ENCODE results near the gene BBS7. TPM values are rescaled to one million over a fixed set of nuclear protein-coding genes. Genes with fewer than 3 reads are reported as not detected.

The BBS7 gene
- total and polyA plus RNA-seq, 9 of the 15 experiments (the other 6 are each of a cell fraction or from before 2014, with no cell fraction given): 13.4 to 25.8 (median 16.4) TPM

GRCh38 chr4:121824171-121824527 is 46.1 kb downstream of the BBS7 start:
- no peak for FAIRE-seq
- TF ChIP-seq CSDE1 (IDR thresholded peaks at IDR 0.05) (0 out of 4 replicates have a peak, but pooled peaks of 1 of the 2 experiments have one; percentile 1), FUS (optimal IDR thresholded peaks at IDR 0.05; ENCODE audit: low read depth, low read length) (no peak), DACH1 (IDR thresholded peaks at IDR 0.05; ENCODE audit: partially characterized antibody) (peak; percentile 90), NRF1 (conservative IDR thresholded peaks at IDR 0.05 in 1 of 2, IDR thresholded peaks at IDR 0.05 in 1 of 2) (peak; percentile 54 to 61), PHF8 (IDR thresholded peaks at IDR 0.05; ENCODE audit: borderline replicate concordance, low read length) (peak; percentile 36; the same call in 1 of the 2 replicates), TEAD1 (CRISPR knock-in tag; IDR thresholded peaks at IDR 0.05) (0 out of 4 replicates have a peak, but pooled peaks of 1 of the 2 experiments have one; percentile 7), TBL1XR1 (IDR thresholded peaks at IDR 0.05; ENCODE audit: low read length in 2 of 2) (0 out of 4 replicates have a peak, but pooled peaks of 1 of the 2 experiments have one; percentile 4), DEAF1 (CRISPR knock-in tag; IDR thresholded peaks at IDR 0.05) (peak; percentile 18; the same call in 1 of the 2 replicates), NR2F6 (CRISPR knock-in tag; IDR thresholded peaks at IDR 0.05) (0 out of 2 replicates have a peak, but pooled peaks have one; percentile 13), SMARCA4 (IDR thresholded peaks at IDR 0.05) (0 out of 2 replicates have a peak, but pooled peaks have one; percentile 19), ZNF134 (CRISPR knock-in tag; conservative IDR thresholded peaks at IDR 0.05) (0 out of 2 replicates have a peak, but pooled peaks have one; percentile 13)
- TF ChIP-seq, protein P1, sequence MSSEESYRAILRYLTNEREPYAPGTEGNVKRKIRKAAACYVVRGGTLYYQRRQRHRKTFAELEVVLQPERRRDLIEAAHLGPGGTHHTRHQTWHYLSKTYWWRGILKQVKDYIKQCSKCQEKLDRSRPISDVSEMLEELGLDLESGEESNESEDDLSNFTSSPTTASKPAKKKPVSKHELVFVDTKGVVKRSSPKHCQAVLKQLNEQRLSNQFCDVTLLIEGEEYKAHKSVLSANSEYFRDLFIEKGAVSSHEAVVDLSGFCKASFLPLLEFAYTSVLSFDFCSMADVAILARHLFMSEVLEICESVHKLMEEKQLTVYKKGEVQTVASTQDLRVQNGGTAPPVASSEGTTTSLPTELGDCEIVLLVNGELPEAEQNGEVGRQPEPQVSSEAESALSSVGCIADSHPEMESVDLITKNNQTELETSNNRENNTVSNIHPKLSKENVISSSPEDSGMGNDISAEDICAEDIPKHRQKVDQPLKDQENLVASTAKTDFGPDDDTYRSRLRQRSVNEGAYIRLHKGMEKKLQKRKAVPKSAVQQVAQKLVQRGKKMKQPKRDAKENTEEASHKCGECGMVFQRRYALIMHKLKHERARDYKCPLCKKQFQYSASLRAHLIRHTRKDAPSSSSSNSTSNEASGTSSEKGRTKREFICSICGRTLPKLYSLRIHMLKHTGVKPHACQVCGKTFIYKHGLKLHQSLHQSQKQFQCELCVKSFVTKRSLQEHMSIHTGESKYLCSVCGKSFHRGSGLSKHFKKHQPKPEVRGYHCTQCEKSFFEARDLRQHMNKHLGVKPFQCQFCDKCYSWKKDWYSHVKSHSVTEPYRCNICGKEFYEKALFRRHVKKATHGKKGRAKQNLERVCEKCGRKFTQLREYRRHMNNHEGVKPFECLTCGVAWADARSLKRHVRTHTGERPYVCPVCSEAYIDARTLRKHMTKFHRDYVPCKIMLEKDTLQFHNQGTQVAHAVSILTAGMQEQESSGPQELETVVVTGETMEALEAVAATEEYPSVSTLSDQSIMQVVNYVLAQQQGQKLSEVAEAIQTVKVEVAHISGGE (CRISPR knock-in tag; IDR thresholded peaks at IDR 0.05): 0 out of 6 replicates have a peak, but pooled peaks of 1 of the 3 experiments have one; percentile 16
- TF ChIP-seq, protein P2, sequence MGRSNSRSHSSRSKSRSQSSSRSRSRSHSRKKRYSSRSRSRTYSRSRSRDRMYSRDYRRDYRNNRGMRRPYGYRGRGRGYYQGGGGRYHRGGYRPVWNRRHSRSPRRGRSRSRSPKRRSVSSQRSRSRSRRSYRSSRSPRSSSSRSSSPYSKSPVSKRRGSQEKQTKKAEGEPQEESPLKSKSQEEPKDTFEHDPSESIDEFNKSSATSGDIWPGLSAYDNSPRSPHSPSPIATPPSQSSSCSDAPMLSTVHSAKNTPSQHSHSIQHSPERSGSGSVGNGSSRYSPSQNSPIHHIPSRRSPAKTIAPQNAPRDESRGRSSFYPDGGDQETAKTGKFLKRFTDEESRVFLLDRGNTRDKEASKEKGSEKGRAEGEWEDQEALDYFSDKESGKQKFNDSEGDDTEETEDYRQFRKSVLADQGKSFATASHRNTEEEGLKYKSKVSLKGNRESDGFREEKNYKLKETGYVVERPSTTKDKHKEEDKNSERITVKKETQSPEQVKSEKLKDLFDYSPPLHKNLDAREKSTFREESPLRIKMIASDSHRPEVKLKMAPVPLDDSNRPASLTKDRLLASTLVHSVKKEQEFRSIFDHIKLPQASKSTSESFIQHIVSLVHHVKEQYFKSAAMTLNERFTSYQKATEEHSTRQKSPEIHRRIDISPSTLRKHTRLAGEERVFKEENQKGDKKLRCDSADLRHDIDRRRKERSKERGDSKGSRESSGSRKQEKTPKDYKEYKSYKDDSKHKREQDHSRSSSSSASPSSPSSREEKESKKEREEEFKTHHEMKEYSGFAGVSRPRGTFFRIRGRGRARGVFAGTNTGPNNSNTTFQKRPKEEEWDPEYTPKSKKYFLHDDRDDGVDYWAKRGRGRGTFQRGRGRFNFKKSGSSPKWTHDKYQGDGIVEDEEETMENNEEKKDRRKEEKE (IDR thresholded peaks at IDR 0.05; ENCODE audit: borderline replicate concordance in 1 of 2, control insufficient read depth in 1 of 2, low read depth in 2 of 2, low read length in 1 of 2): no peak

More at GRCh38 chr4:121824171-121824527, 46.1 kb downstream of the BBS7 start:
- Histone ChIP-seq H3K27me3 (ENCODE audit: control insufficient read depth in 2 of 2, insufficient read depth in 2 of 2, low read length in 2 of 2) (no peaks in the 10 kb centered on the region), H3K36me3 (ENCODE audit: control insufficient read depth, insufficient read depth, low read length) (peaks cover 40% of the 10 kb centered on the region), H3K27ac (ENCODE audit: extremely low read depth, low read depth, low read length) (peak overlapping the region; percentile 96), H2AFZ (ENCODE audit: low read depth, low read length) (peak overlapping the region; percentile 99), H3K9ac (ENCODE audit: insufficient read depth in 1 of 2, low read depth in 2 of 2, low read length in 2 of 2) (peak overlapping the region; percentile 62 to 98; a peak in 3 of 4 replicates), H3K79me2 (ENCODE audit: control insufficient read depth, insufficient read depth, low read length) (peaks cover 43% of the 10 kb centered on the region), H3K9me1 (ENCODE audit: control insufficient read depth, insufficient read depth, low read length) (no peaks in the 10 kb centered on the region), H3K4me2 (ENCODE audit: insufficient read depth, low read length) (peak overlapping the region; percentile 74), H3K4me1 (replicated peaks in 1 of 2; ENCODE audit: control insufficient read depth in 2 of 2, insufficient read depth in 2 of 2, low read length in 2 of 2) (peaks cover 0 to 20% of the 10 kb centered on the region in 2 experiments; a peak in 4 of 5 replicates), H3K9me3 (replicated peaks; ENCODE audit: control insufficient read depth, insufficient read depth, low read depth, low read length) (no peaks in the 10 kb centered on the region), H3K4me3 (peak overlapping the region; percentile 99), H4K20me1 (replicated peaks; ENCODE audit: control insufficient read depth, insufficient read depth, low read length) (peaks cover 7% of the 10 kb centered on the region; the same call in 1 of the 2 replicates)
- CTCF ChIA-PET (ENCODE audit: low intra/inter-chr PET ratio): no interaction called here
- POLR2A ChIA-PET: interaction anchor here (0.5 to 4.1 kb wide), 8 partner anchors 8 to 194 kb away, joined by 3 to 21 read pairs (median 4); partner anchors contain the start of genes BBS7 and EXOSC9
- BruUV-seq (replicated peaks): TSS peak; percentile 96
- ATAC-seq (no peak), DNase-seq (ENCODE audit: extremely low read depth in 1 of 4, low spot score in 3 of 4) (no peak)
- intact Hi-C loops (cut with micrococcal nuclease) (loop anchor here (5.0 kb wide), 1 partner anchor 48 kb away; the partner anchor contains the start of gene BBS7), in situ Hi-C loops (cut with MboI) (no loop called here)
- 0% methylated on average over 8 of the region's 8 CpGs for WGBS (ENCODE audit: insufficient coverage, low coverage, missing lambda C conversion rate)
